Ovary (tissue), 3 donors: ENCODE data around the gene VSIG10L.

Source experiments
- CTCF ChIP-seq, 3 donors: fragments of 450-650 bp in 2 of 3; fragments of 200-600 bp in 1 of 3; IDR thresholded peaks; one replicate each; pipeline versions ENCODE4 v1.5.1 to v1.8.0; 2016 to 2022; ENCODE audit warnings: antibody characterized with exemption in 3 of 3, mild to moderate bottlenecking in 1 of 3
- EP300 ChIP-seq: sonication (generic); formaldehyde crosslinking; IDR thresholded peaks from one replicate; pipeline ENCODE4 v1.6.1; 2017; ENCODE audit warnings: antibody characterized with exemption
- POLR2A ChIP-seq: fragments of 450-650 bp; IDR thresholded peaks from one replicate; pipeline ENCODE4 v1.6.1; 2017; ENCODE audit warnings: antibody characterized with exemption, mild to moderate bottlenecking, moderate library complexity
- donor health status: DM: no; HTN: no; CAD: no.

GRCh38 chr19:51320280-51320657 is 21.7 kb downstream of the VSIG10L start:
- TF ChIP-seq CTCF (IDR thresholded peaks at IDR 0.05): no peak
- TF ChIP-seq POLR2A: no peak
- no peak for TF ChIP-seq EP300
